ENCODE measurements around the gene BHLHE23.

The BHLHE23 gene

DNA sequence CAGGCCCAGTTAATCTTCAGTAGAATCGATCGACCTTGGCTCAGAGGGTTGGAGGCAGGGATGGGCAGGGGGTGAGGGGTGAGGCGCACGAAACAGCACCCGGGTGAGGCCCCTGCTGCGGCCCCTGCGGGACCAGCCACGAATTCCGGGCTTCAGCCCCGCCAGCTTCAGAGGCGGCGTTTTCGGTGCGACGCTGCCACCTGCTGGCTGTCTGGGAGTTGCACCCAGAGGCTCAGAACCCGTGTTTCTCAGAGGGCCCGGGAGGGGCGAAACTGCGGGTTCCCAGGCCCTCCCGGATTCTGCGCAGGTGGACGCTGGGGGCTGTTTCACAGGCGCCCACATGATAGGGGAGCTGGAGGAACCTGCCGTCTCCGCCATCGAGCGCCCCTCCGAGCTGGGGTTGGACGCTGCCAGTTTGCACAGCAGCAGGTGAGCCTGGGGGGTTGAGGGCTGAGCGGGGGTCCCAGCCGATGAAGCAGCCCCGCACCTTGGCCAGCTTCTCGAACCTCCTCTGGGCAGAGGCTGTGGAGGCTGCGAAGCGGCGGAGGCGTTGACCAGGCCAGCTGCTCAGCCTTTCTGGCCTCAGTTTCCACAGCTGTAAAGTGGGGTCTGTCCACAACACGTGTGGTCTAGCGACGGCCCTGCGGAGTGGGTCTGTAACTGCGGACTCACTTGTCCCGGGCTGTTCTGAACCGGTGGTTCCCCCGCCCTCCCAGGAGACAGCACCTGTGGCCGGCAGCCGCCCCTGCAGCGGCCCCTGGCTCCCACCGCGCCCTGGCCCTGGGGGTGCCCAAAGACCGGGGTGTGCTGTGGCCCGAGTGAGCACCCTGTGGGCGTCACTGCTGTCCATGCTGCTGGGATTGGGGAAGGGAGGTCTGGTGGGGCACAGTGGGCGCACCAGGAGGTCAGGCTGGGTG lies 2.5 kb upstream of the BHLHE23 start:
- peak; percentile 94 for DNase-seq (ENCODE audit: low spot score)

DNA sequence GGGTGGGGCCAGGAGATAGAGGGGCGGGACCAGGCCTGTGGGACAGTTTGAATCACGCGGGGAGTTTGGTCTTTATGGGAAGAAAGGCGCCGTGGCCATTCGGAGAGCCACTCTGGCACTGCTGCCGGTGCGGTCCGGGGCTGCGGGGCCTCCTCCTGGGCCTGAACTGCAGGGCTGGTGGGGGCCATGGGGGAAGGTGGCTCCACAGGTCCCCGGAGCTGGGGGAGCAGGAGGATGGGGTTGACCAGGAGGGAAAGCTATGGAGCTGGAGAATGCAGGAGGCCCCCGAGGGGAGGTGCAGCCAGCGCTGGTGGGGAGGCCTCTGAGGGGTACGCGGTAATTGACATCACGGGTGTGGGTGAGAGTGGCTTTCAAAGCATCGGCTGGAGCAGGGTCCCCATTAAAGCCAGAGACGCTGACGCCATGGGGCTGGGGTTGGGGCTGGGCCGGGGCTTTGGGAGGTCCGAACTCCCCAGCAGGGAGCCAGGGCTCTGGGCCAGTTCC lies 1.8 kb upstream of the BHLHE23 start:
- DNase-seq (ENCODE audit: low spot score), result no peak

DNA sequence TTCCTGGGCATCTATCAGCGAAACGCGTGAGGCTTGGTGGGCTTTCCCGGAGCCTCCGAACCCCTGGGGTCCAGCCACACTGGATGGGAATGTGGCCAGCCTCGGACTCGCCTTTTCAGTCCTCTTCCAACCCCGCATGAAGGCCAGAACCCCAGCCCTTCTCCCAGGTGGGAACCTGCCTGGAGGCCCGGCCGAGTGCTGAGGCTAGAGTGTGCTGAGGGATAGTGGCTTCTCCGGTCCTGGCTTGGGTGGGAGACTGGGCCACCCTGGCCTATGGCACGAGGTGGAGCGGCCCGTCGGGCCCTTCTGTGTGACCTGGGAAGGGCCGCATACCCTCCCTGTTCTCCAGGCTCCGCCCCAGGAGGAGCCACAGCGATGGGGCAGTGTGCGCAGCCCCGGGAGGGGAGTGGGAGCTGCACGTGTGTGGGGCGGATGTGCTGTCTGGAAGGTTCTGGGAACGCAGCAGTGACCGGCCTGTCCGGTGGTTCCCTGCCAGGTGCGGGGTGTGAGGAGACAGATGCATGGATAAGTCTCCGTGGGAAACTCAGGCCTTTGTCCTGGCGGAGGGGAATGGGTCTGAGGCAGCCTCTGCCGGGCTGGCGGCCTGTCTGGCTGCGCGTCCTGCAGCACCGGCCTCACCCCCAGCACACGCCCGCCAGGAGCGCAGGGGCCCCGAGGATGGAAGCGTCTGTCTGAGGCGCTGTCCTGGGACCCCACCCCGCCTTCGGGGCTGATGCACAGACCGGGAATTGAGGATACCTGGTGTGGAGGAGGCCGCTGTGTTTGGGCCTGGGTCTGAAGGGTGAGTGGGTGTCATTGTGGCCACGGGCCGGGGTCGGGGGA lies 1.1 kb upstream of the BHLHE23 start:
- DNase-seq (ENCODE audit: low spot score), result no peak

DNA sequence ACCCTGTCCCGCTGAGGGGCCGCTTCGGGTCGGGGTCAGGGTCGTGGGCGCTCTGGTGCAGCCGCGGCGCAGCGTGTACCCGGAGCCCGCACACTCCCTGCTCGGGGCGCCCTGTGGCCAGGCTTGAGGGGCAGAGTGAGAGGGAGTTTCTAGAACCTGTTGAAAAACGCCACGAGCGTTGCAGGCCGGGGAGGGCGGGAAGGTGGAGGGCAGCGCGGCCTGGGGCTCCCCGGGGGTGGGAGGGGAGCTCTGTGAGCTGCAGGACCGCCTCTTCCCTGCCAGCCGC lies 539 bp upstream of the BHLHE23 start:
- no peak for DNase-seq (ENCODE audit: low spot score)

DNA sequence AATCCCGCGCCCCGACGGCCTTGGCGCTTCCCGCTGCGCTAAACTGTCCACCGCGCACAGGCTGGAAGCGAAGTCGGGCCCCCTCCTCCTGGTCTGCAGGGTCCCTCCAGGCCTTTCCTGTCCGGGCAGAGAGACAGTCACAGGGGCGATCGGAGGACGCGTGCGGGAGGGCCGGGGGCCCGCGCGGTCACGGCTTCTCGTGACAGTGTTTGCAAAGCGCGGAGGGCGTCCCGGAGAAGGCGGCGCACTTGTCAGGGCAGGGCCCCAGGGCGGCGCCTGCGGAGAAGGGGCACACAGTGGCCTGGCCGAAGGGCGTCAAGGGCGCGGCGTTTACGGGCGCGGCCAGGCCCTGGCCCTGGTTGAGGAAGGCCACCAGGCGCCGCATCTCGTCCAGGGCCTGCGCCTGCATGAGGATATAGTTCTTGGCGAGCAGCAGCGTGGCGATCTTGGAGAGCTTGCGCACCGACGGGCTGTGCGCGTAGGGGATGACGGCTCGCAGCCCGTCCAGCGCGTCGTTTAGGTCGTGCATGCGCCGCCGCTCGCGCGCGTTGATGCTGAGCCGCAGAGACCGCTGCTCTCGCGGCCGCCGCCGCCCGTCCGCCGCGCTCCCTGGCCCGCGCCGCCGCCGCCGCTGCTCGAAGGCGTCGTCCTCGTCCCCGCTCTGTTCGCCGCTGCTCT lies 763 bp downstream of the BHLHE23 start:
- DNase-seq (ENCODE audit: low spot score), result no peak

DNA sequence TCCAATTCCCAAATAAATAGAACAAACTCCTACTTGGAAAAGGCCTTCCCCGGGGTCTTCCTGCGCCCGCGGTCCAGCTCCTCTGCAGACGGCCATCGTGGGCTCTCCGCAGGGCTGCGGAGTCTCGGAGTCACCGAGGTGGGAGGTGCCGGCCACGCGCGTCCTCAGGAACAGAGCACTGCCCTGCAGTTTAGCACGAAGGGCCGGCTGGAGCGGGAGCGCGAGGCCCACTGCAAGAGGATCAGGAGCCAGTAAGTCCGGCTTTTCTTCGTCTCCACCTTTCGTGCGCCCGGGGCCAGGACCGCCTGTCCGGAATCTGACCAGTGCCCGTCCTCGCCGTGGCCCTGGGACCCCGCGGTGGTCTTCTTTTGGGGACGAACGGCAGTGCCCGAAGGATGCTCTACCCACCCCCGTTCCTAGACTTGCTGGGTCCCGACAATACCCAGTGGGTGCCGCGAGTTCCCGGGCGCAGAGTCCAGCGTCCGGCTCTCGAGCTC lies 1.4 kb downstream of the BHLHE23 start:
- no peak for DNase-seq (ENCODE audit: low spot score)

DNA sequence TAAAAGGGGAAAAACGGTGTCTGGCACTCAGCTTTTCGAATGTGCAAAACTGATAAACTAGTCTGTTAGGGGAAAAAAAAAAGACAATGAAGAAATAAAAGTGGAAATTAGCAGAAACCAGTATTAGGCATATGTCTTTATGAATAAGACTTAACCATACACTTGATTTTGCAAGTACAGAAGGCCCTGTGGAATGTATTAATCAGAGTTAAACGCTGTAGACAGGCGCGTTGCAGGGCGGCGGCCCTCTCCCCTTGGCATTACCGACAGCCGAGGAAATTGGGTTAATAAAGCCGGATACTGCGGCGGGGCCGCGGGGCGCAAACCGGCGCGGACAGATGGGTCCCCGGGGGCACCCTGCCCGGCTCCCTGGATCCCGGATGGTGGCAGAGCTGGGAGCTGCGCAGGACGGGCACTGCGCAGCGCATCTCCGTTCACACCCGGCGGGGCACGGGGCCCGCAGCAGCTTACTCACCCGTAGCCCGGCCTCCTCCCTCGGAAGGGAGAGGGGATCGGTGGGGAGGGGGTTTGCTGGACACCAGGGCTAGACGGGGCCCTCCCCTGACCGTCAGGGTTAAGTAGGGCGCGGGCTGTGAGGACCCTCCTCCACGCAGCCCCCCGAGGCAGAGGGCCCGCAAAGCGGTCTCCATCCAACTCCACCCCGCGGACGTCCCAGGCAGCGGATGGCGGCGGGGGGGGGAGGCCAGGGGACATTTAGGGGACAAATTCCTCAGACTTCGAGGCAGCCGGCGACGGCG lies 2.0 kb downstream of the BHLHE23 start:
- DNase-seq (ENCODE audit: low spot score), result no peak

DNA sequence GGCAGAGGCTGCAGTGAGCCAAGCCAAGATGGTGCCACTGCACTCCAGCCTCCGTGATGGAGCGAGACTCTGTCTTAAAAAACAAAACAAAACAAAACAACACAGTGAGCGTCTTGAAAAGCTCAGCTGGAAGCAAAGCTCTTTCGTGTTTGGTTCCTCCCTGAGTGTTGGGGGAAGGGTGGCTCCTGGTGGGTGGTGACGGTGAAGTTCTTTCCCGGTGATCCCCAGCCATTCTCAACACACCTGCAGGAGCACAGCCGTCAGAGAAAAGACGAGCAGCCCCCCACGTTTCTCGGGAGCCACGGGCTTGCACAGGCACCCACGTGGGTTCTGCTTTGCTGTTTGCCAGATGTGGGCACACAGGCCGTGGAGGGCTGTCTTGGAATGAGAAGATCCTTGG lies 3.2 kb downstream of the BHLHE23 start:
- no peak for DNase-seq (ENCODE audit: low spot score)

DNA sequence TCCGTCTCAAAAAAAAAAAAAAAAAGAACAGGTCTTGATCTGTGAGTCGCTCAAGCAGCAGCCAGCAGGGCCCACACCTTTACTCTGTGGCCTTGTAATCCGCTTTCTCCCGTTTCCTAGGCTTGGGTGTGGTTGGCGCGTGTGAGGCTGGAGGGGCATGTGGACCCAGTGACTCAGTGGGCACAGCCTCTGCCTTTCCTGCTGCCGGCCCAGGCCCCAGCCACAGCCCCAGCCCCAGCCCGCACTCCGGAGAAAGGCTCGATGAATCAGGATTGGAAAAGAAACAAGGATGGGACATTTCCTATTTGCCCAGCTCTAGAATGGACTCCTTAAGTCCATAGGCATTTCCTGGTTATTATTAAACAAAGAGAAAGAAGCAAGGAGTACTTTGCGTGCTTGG lies 4.3 kb downstream of the BHLHE23 start:
- no peak for DNase-seq (ENCODE audit: low spot score)

DNA sequence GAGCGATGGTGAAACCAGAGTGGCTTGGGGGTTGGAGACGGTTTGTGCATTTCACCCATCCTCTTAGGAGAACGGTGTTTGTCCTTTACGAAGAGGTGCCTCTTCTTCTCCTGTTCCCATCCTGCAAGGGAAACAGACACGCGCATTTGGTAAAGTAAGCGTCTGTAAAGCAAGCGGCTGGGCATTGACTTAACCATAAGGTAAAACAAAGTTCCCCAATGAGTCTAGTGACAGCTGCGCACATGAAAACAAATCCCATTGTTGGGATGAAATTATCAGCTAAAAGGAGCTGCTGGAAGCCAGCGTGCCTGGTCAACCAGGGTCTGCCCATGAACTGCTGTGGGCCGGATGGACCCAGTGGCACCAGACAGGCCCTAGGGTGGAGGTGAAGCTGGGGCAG lies 5.8 kb downstream of the BHLHE23 start:
- DNase-seq (ENCODE audit: low spot score), result no peak

DNA sequence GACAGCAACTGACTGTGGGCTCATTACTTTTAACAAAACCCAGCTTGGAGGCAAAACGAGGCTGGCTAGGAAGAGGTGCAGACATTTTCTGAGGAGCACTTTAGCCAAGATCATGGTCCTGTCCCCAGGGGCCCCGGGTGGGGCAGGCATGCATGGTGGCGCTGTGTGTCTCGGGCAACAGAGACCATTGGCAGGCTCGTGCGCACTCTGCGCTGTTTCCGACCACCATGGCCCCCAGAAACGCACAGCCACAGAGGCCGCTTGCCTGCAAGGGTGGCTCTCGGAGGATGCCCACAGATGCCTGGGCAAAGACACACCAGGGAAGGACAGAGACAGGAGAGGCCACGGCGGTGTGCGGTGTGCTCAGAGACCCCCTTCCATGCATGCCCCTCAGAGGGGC lies 6.7 kb downstream of the BHLHE23 start:
- DNase-seq (ENCODE audit: low spot score), result no peak

DNA sequence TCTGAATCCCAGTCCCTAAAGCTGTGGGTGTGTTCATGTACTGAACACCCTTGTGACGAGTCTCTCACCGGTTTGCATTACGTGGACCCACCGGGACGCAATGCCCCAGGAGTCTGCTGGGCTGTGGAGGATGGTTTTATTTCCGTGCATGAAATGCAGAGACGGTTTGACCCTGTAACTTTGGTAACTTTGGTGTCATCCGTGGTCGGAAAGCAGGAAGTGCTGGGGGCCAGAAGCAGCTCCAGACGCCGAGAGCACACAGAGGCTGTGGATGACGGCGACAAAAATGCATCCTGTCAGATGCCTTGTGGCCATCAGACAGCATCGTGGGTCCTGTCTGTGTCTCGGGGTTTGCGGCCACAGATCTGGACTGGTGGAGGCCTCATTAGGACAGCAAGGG lies 7.2 kb downstream of the BHLHE23 start:
- no peak for DNase-seq (ENCODE audit: low spot score)

DNA sequence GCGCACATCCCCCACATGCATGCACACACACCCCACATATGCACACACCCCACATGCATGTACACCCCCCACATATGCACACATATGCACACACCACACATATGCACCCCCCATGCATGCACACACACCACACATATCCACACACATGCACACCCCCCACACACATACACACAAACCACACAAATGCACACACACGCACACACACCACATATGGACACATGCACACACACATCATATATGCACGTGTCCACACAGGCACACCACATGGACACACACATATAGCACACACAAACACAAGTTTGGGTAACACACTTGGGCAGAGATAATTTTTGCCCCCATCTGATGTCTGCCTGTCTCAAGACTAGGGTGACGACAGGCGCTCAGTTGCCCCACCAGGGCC lies 8.3 kb downstream of the BHLHE23 start:
- DNase-seq (ENCODE audit: low spot score), result no peak

DNA sequence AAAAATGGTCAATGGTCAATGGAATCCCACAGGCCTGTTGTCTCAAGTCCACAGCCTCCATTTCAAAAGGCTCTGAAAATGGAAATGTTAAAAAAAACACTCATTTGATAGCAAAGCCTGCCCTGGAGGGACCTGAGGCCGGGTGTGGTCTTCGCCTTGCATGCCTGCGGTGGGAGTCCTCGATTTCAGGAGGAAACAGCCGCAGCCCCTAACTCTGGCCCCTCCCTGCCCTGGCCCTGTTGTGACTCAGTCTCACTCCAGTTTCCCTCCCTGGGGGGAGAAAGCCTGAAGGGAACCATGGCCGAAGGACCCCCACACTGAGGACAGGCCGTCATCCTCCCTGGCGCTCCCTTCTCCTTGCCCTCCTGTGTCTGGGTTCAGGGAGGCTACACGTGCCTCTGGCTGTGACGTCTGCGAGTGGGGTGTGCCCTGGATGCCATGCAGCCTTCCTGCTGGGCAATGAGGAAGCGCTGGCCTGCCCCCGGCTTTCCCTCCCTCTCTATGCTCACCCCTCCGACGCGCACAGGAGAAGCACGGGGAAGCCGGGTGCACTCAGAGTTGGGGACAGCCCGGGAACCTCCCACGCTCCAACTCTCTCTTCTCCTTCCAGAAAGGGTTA lies 9.2 kb downstream of the BHLHE23 start:
- DNase-seq (ENCODE audit: low spot score), result no peak

DNA sequence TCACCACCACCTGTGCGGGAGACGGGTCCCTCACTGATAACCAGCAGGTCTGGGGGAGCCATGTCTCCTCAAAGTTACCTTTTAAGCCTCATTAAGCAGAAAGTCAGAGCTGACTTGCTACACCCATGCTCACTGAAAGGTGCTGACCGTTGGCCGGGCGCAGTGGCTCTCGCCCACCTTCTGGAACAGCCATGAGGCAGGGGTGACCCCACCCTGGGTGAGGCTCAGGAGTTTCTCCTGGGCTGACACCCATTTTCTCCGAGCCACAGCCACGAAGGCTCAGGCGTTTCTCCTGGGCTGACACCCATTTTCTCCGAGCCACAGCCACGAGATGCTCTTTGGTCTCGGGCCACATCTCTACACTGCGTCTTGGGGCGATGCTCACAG lies 10.2 kb downstream of the BHLHE23 start:
- no peak for DNase-seq (ENCODE audit: low spot score)

DNA sequence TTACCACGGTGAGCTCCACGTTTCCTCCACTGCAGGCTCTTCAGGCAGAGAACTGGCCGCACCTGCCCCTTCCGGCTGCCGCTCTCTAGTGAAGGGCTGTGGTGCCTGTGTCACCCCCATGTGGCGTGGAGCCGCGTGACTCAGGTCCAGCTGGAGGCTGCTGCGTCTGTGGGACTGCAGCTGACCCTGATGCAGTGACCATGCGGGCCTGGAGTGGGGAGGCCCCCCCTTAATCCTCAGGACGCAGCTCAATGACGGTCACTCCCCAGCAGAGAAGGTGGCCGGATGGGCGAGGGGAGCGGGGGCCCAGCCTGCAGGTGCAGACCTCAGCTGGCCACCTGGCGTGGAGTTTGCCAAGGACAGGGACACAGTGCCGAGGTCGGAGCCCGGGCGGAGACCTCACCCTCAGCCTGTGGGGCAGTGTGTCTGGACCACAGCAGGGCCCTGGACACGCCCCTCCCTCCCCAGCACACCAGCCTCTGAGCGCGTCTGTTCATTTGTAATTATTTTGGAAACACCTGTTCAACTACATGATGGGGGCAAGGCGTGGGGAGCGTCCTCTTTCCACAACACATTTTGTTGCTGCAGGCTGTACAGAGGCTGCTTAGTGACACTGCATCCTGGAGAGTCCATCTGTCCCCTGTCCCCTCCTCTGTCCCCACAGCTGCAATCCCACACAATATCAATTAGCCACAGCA lies 10.7 kb downstream of the BHLHE23 start:
- DNase-seq (ENCODE audit: low spot score), result no peak

DNA sequence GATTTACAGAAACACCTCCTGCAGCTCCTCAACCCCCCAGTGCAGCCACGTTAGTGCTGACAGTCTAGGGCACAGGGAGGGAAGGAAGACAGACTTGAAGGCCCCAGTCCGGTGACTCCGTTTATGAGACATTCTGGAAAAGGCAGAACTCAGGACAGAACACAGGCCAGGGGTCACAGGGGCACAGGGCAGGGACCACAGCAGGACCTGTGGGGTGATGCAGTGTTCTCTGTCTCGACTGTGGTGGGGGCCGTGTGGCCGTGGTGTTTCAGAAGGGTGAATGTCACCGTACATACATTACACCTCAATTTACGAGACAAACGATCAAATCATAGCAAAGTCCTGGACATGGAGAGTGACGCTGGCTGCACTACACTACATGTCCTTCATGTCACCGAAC lies 11.3 kb downstream of the BHLHE23 start:
- DNase-seq (ENCODE audit: low spot score), result no peak

DNA sequence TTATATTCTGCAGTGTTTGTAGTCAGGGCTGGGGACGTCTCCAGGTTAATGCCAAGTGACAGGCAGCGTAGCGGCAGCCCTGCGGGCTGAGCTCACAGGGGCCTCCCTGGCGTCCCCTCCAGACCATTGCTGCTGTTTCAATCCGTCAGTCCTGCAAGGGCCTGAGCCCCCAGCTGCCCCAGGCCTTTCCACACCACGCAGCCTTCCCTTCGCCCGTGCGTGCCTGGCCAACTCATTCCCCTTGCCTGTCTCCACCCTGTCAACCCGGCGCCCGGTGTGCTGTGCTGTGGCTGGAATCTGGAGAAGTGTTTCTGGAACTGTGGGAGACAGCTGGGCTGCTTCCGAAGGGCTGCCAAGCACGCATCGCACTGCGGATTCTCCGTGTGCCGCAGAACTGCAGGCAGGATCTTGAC lies 11.9 kb downstream of the BHLHE23 start:
- no peak for DNase-seq (ENCODE audit: low spot score)

DNA sequence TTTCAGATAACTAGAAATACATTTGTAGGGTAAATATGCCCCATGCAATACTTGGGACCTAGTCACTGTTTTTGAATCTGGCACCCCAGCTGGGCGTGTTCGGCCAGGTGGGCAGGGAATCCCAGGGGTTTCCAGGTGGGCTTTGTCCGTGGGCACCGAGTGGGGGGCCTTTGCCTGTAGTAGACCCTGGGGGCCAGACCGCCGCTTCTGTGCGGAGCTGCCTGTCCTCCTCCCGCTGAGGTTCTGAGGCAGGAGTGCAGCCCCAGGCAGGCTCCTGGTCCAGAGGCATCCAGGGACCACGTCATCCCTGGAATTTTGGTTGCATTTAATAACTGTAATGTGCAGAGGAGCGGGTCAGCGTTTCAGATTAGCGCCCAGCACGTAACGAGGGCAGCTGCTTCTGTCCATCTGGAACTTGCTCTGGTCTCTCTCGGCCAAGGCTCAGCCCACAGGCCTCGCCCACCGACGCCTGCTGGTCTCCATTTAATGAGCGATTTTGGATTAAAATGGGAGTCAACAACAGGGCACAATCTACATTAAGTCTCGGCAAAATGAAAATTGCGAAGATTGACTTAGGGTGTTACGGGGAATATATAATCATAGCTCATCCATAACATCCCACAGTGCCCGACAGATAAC lies 12.8 kb downstream of the BHLHE23 start:
- DNase-seq (ENCODE audit: low spot score), result no peak

DNA sequence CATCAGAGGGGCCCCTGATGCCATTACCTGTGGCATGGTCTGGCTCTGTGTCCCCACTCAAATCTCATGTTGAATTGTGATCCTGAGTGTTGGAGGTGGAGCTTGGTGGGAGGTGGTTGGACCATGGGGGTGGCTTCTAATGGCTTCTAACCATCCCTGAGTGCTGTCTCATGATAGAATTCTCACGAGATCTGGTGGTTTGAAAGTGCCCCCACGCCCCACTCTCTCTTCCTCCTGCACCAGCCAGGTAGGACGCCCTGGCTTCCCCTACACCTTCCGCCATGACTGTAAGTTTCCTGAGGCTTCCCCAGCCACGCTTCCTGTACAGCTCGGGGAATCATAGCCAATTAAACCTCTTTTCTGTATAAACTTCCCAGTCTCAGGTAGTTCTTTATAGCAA lies 14.9 kb downstream of the BHLHE23 start:
- no peak for DNase-seq (ENCODE audit: low spot score)

Data from COLO829 (cell line).